ENCODE results near the gene ZNF346. TPM values are rescaled to one million over a fixed set of nuclear protein-coding genes. Genes with fewer than 3 reads are reported as not detected.
"Not testable (repeated sequence)": the region's sequence is repeated elsewhere in the genome, so short reads cannot be mapped to it uniquely, and the experiment has no call there.

Gene ZNF346, protein sequence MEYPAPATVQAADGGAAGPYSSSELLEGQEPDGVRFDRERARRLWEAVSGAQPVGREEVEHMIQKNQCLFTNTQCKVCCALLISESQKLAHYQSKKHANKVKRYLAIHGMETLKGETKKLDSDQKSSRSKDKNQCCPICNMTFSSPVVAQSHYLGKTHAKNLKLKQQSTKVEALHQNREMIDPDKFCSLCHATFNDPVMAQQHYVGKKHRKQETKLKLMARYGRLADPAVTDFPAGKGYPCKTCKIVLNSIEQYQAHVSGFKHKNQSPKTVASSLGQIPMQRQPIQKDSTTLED
- 1 to 10 TPM; 5.2 to 8.0 (median 6.8) TPM for total RNA-seq

DNA sequence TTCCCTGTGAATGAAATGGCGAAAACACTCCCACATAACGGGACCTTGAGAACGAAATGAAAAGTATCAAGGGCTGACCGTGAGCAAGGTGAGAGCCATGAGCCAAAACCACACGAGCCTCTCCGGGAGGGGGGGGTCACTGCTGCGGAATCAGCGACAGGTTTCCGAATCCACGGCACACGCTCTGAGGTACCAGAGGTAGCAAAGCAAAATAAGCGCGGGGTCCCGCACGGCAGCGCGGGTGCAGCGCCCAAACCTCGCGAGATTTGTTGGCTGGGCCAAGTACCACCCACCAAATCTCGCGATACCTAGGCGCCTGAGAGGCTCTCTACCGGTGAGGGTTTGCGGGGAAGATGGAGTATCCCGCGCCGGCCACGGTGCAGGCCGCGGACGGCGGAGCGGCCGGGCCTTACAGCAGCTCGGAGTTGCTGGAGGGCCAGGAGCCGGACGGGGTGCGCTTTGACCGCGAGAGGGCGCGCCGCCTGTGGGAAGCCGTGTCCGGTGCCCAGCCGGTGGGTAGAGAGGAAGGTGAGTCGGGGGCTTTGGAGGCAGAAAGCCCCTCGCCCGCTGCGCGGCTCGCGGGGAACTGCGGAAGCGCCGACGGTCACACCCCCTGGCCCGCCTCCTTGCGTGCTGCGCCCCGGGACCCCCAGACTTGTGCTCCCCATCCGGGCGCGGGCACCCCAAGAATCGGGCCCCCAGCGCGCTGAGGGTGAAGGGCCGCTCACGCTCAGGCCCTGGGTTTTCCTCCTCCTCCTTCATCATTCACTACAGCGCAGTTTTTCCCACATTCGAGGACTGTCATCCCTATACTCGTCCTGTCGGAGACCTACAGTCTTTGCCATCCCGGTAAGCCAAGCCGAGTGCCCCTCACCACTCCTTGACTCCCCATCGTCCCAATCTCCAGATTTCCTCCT is at the start of gene ZNF346:
ZNF346 (plus strand) TSS at position 311 of the 917 bp plus-strand sequence; CDS start at position 354, 43 bp downstream.
- Histone ChIP-seq H3K4me1 (peaks cover 17 to 24% of the 10 kb centered on the region in 2 donors), H3K27me3 (no peaks in the 10 kb centered on the region), H3K36me3 (no peaks in the 10 kb centered on the region), H3K4me3 (peak within 1 kb of the TSS; percentile 67 to 98 (median 88)), H3K9me3 (no peaks in the 10 kb centered on the region), H3K27ac (peak within 1 kb of the TSS; percentile 78 to 88 (median 86))
- ATAC-seq (peak; percentile 91 to 92), DNase-seq (peak; percentile 85 to 88)
- TF ChIP-seq POLR2A (IDR thresholded peaks at IDR 0.05): peak in 1 of 2 donors; percentile 57
- peak; percentile 60 to 69 (median 66) for TF ChIP-seq CTCF (IDR thresholded peaks at IDR 0.05 in 4 of 5, conservative IDR thresholded peaks at IDR 0.05 in 1 of 5)
- in situ Hi-C loops (cut with MboI; ENCODE audit: low sequenced_read_pairs in 4 of 4) (loop anchor here in 1 of 4 donors (25.0 kb wide), 1 partner anchor 485 kb away; the partner anchor contains the start of genes CDHR2 and RNF44), intact Hi-C loops (cut with DNase I; ENCODE audit: low total_unique reads) (loop anchor here (1.0 to 10.0 kb wide), 2 partner anchors 16 to 638 kb away; partner anchors contain the start of genes HIGD2A, NOP16 and UIMC1)

- Histone ChIP-seq H3K9me3 (no peaks in the 10 kb centered on the region), H3K4me3 (no peak overlapping the region), H3K4me1 (peaks cover 6 to 10% of the 10 kb centered on the region in 2 donors), H3K36me3 (peaks cover 0 to 37% of the 10 kb centered on the region in 2 donors), H3K27me3 (no peaks in the 10 kb centered on the region), H3K27ac (no peak overlapping the region)
- ATAC-seq (no peak), DNase-seq (no peak)
- intact Hi-C loops (cut with DNase I; ENCODE audit: low total_unique reads) (no loop called here), in situ Hi-C loops (cut with MboI; ENCODE audit: low sequenced_read_pairs in 4 of 4) (no loop called here)
- TF ChIP-seq CTCF (IDR thresholded peaks at IDR 0.05 in 4 of 5, conservative IDR thresholded peaks at IDR 0.05 in 1 of 5) (no peak), POLR2A (IDR thresholded peaks at IDR 0.05) (no peak)
These were observed 42.8 kb upstream of the ZNF346 start for GRCh38 chr5:176979669-176980068.

GRCh38 chr5:176980818-176981217 is 41.7 kb upstream of the ZNF346 start:
- H3K4me1 ChIP-seq: peaks cover 14 to 15% of the 10 kb centered on the region in 2 donors
- no peaks in the 10 kb centered on the region for H3K27me3 ChIP-seq
- no peak overlapping the region for H3K4me3 ChIP-seq
- H3K9me3 ChIP-seq: no peaks in the 10 kb centered on the region
- intact Hi-C loops (cut with DNase I; ENCODE audit: low total_unique reads) (no loop called here), in situ Hi-C loops (cut with MboI; ENCODE audit: low sequenced_read_pairs in 4 of 4) (no loop called here)
- TF ChIP-seq POLR2A (IDR thresholded peaks at IDR 0.05) (no peak), CTCF (IDR thresholded peaks at IDR 0.05 in 4 of 5, conservative IDR thresholded peaks at IDR 0.05 in 1 of 5) (no peak)
- peaks cover 0 to 31% of the 10 kb centered on the region in 2 donors for H3K36me3 ChIP-seq
- no peak overlapping the region for H3K27ac ChIP-seq
- ATAC-seq: no peak
- no peak for DNase-seq

DNA sequence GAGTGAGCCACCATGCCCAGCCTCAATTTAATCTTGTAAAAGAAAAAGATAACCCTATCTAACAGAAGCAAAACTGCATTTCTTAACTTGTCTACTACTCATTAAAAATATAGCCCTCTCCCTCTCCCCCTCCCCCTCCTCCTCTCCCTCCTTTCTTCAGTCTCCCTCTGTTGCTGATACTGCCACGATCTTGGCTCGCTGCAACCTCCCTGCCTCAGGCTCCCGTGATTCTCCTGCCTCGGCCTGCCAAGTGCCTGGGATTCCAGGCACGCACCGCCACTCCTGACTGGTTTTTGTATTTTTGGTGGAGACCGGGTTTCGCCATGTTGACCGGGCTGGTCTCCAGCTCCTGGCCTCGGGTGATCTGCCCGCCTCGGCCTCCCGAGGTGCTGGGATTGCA is 39.4 kb upstream of the ZNF346 start:
- in situ Hi-C loops (cut with MboI; ENCODE audit: low sequenced_read_pairs in 4 of 4); ATAC-seq; intact Hi-C loops (cut with DNase I; ENCODE audit: low total_unique reads); H3K9me3 ChIP-seq; H3K27me3 ChIP-seq; H3K27ac ChIP-seq; H3K4me3 ChIP-seq; H3K4me1 ChIP-seq: not testable (repeated sequence)
- peaks cover 0 to 31% of the 10 kb centered on the region in 2 donors for H3K36me3 ChIP-seq
- DNase-seq: peak in 1 of 2 donors; percentile 27

- in situ Hi-C loops (cut with MboI; ENCODE audit: low sequenced_read_pairs in 4 of 4); H3K4me1 ChIP-seq; H3K27ac ChIP-seq; ATAC-seq; DNase-seq; H3K27me3 ChIP-seq; intact Hi-C loops (cut with DNase I; ENCODE audit: low total_unique reads); H3K4me3 ChIP-seq; H3K9me3 ChIP-seq: not testable (repeated sequence)
- peaks cover 0 to 31% of the 10 kb centered on the region in 2 donors for H3K36me3 ChIP-seq
These were observed 38.9 kb upstream of the ZNF346 start for GRCh38 chr5:176983593-176983992.

DNA sequence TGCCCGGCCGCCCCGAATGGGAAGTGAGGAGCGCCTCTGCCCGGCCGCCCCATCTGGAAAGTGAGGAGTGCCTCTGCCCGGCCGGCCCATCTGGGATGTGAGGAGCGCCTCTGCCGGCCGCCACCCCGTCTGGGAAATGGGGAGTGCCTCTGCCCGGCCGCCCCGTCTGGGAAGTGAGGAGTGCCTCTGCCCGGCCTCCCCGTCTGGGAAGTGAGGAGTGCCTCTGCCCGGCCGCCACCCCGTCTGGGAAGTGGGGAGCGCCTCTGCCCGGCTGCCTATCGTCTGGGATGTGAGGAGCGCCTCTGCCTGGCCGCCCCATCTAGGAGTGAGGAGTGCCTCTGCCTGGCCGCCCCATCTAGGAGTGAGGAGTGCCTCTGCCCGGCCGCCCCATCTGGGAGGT is 38.3 kb upstream of the ZNF346 start:
- in situ Hi-C loops (cut with MboI; ENCODE audit: low sequenced_read_pairs in 4 of 4); DNase-seq; ATAC-seq; intact Hi-C loops (cut with DNase I; ENCODE audit: low total_unique reads); H3K27me3 ChIP-seq; H3K27ac ChIP-seq; H3K9me3 ChIP-seq; H3K4me3 ChIP-seq: not testable (repeated sequence)
- H3K4me1 ChIP-seq: peaks cover 6 to 14% of the 10 kb centered on the region in 2 donors
- peaks cover 0 to 25% of the 10 kb centered on the region in 2 donors for H3K36me3 ChIP-seq

Data from gastrocnemius medialis (tissue), 4 donors.